ENCODE results near the gene PBX1. TPM values are rescaled to one million over a fixed set of nuclear protein-coding genes. Genes with fewer than 3 reads are reported as not detected.

The PBX1 gene
- total RNA-seq, 2 experiments from 2014 or later = not detected

GRCh38 chr1:164721228-164721496 is 162.2 kb downstream of the PBX1 start:
- DNase-seq (no peak), ATAC-seq (no peak)
- POLR2A ChIA-PET = no interaction called here
- peaks cover 12% of the 10 kb centered on the region for H3K4me1 Mint-ChIP-seq (ENCODE audit: low read depth)
- H3K27me3 Mint-ChIP-seq (ENCODE audit: low read depth) = no peaks in the 10 kb centered on the region
- CTCF ChIA-PET = no interaction called here
- no peak overlapping the region for H3K4me3 Mint-ChIP-seq
- no peak overlapping the region for H3K27ac Mint-ChIP-seq
- H3K36me3 Mint-ChIP-seq (ENCODE audit: low read depth) = no peaks in the 10 kb centered on the region
- H3K9me3 Mint-ChIP-seq (ENCODE audit: insufficient read depth) = no peaks in the 10 kb centered on the region

GRCh38 chr1:164723296-164723798 is 164.4 kb downstream of the PBX1 start:
- POLR2A ChIA-PET = no interaction called here
- Mint-ChIP-seq H3K4me1 (ENCODE audit: low read depth) (peaks cover 10% of the 10 kb centered on the region), H3K27ac (no peak overlapping the region), H3K4me3 (no peak overlapping the region), H3K36me3 (ENCODE audit: low read depth) (no peaks in the 10 kb centered on the region), H3K9me3 (ENCODE audit: insufficient read depth) (no peaks in the 10 kb centered on the region), H3K27me3 (ENCODE audit: low read depth) (no peaks in the 10 kb centered on the region)
- CTCF ChIA-PET = no interaction called here
- DNase-seq (no peak), ATAC-seq (no peak)

- ATAC-seq (no peak), DNase-seq (no peak)
- Mint-ChIP-seq H3K4me1 (ENCODE audit: low read depth) (peaks cover 8% of the 10 kb centered on the region), H3K36me3 (ENCODE audit: low read depth) (no peaks in the 10 kb centered on the region), H3K27me3 (ENCODE audit: low read depth) (no peaks in the 10 kb centered on the region), H3K27ac (no peak overlapping the region), H3K4me3 (no peak overlapping the region), H3K9me3 (ENCODE audit: insufficient read depth) (no peaks in the 10 kb centered on the region)
- POLR2A ChIA-PET = no interaction called here
- CTCF ChIA-PET = no interaction called here
These were observed 166.4 kb downstream of the PBX1 start for GRCh38 chr1:164725401-164725800.

GRCh38 chr1:164726235-164726634 is 167.3 kb downstream of the PBX1 start:
- H3K27me3 Mint-ChIP-seq (ENCODE audit: low read depth) = no peaks in the 10 kb centered on the region
- ChIA-PET CTCF (no interaction called here), POLR2A (no interaction called here)
- peaks cover under 1% of the 10 kb centered on the region for H3K4me1 Mint-ChIP-seq (ENCODE audit: low read depth)
- DNase-seq (no peak), ATAC-seq (no peak)
- no peak overlapping the region for H3K4me3 Mint-ChIP-seq
- no peaks in the 10 kb centered on the region for H3K9me3 Mint-ChIP-seq (ENCODE audit: insufficient read depth)
- H3K27ac Mint-ChIP-seq = no peak overlapping the region
- H3K36me3 Mint-ChIP-seq (ENCODE audit: low read depth) = no peaks in the 10 kb centered on the region

- CTCF ChIA-PET = no interaction called here
- Mint-ChIP-seq H3K4me3 (no peak overlapping the region), H3K36me3 (ENCODE audit: low read depth) (no peaks in the 10 kb centered on the region), H3K27ac (no peak overlapping the region), H3K4me1 (ENCODE audit: low read depth) (no peaks in the 10 kb centered on the region), H3K27me3 (ENCODE audit: low read depth) (no peaks in the 10 kb centered on the region), H3K9me3 (ENCODE audit: insufficient read depth) (no peaks in the 10 kb centered on the region)
- POLR2A ChIA-PET = no interaction called here
- ATAC-seq = no peak
- DNase-seq = no peak
These were observed 169.7 kb downstream of the PBX1 start for GRCh38 chr1:164728719-164729118.

- H3K9me3 Mint-ChIP-seq (ENCODE audit: insufficient read depth) = no peaks in the 10 kb centered on the region
- CTCF ChIA-PET = no interaction called here
- H3K27me3 Mint-ChIP-seq (ENCODE audit: low read depth) = no peaks in the 10 kb centered on the region
These were observed 172.3 kb downstream of the PBX1 start for GRCh38 chr1:164731161-164731876.

GRCh38 chr1:164733070-164733469 is 174.1 kb downstream of the PBX1 start:
- ChIA-PET POLR2A (no interaction called here), CTCF (no interaction called here)
- H3K4me3 Mint-ChIP-seq = no peak overlapping the region
- DNase-seq (no peak), ATAC-seq (no peak)
- H3K27ac Mint-ChIP-seq = no peak overlapping the region
- H3K9me3 Mint-ChIP-seq (ENCODE audit: insufficient read depth) = no peaks in the 10 kb centered on the region
- no peaks in the 10 kb centered on the region for H3K36me3 Mint-ChIP-seq (ENCODE audit: low read depth)
- H3K27me3 Mint-ChIP-seq (ENCODE audit: low read depth) = no peaks in the 10 kb centered on the region
- no peaks in the 10 kb centered on the region for H3K4me1 Mint-ChIP-seq (ENCODE audit: low read depth)

More at GRCh38 chr1:164731161-164731876, 172.3 kb downstream of the PBX1 start:
- H3K36me3 Mint-ChIP-seq (ENCODE audit: low read depth) = no peaks in the 10 kb centered on the region
- POLR2A ChIA-PET = no interaction called here
- H3K27ac Mint-ChIP-seq = no peak overlapping the region
- H3K4me1 Mint-ChIP-seq (ENCODE audit: low read depth) = no peaks in the 10 kb centered on the region
- ATAC-seq = no peak
- H3K4me3 Mint-ChIP-seq = no peak overlapping the region
- no peak for DNase-seq

- Mint-ChIP-seq H3K9me3 (ENCODE audit: insufficient read depth) (no peaks in the 10 kb centered on the region), H3K4me3 (no peak overlapping the region), H3K27me3 (ENCODE audit: low read depth) (no peaks in the 10 kb centered on the region), H3K27ac (no peak overlapping the region), H3K36me3 (ENCODE audit: low read depth) (no peaks in the 10 kb centered on the region), H3K4me1 (ENCODE audit: low read depth) (no peaks in the 10 kb centered on the region)
- ChIA-PET POLR2A (no interaction called here), CTCF (no interaction called here)
- no peak for DNase-seq
- ATAC-seq = no peak
These were observed 174.8 kb downstream of the PBX1 start for GRCh38 chr1:164733734-164734133.

- POLR2A ChIA-PET = no interaction called here
- CTCF ChIA-PET = no interaction called here
- Mint-ChIP-seq H3K27ac (no peak overlapping the region), H3K4me3 (no peak overlapping the region), H3K36me3 (ENCODE audit: low read depth) (no peaks in the 10 kb centered on the region), H3K27me3 (ENCODE audit: low read depth) (no peaks in the 10 kb centered on the region), H3K9me3 (ENCODE audit: insufficient read depth) (no peaks in the 10 kb centered on the region), H3K4me1 (ENCODE audit: low read depth) (no peaks in the 10 kb centered on the region)
- ATAC-seq (no peak), DNase-seq (no peak)
These were observed 176.5 kb downstream of the PBX1 start for GRCh38 chr1:164735315-164736052.

GRCh38 chr1:164736137-164736536 is 177.2 kb downstream of the PBX1 start:
- Mint-ChIP-seq H3K27me3 (ENCODE audit: low read depth) (no peaks in the 10 kb centered on the region), H3K4me1 (ENCODE audit: low read depth) (no peaks in the 10 kb centered on the region), H3K4me3 (no peak overlapping the region), H3K36me3 (ENCODE audit: low read depth) (no peaks in the 10 kb centered on the region), H3K27ac (no peak overlapping the region), H3K9me3 (ENCODE audit: insufficient read depth) (no peaks in the 10 kb centered on the region)
- CTCF ChIA-PET = no interaction called here
- POLR2A ChIA-PET = no interaction called here
- DNase-seq = no peak
- ATAC-seq = no peak

GRCh38 chr1:164739189-164739588 is 180.2 kb downstream of the PBX1 start:
- Mint-ChIP-seq H3K4me3 (no peak overlapping the region), H3K27me3 (ENCODE audit: low read depth) (no peaks in the 10 kb centered on the region), H3K27ac (no peak overlapping the region), H3K4me1 (ENCODE audit: low read depth) (no peaks in the 10 kb centered on the region), H3K36me3 (ENCODE audit: low read depth) (no peaks in the 10 kb centered on the region), H3K9me3 (ENCODE audit: insufficient read depth) (no peaks in the 10 kb centered on the region)
- no peak for ATAC-seq
- DNase-seq = no peak
- CTCF ChIA-PET = no interaction called here
- POLR2A ChIA-PET = no interaction called here

- DNase-seq (no peak), ATAC-seq (no peak)
- H3K27me3 Mint-ChIP-seq (ENCODE audit: low read depth) = no peaks in the 10 kb centered on the region
- no peak overlapping the region for H3K27ac Mint-ChIP-seq
- no peak overlapping the region for H3K4me3 Mint-ChIP-seq
- ChIA-PET POLR2A (no interaction called here), CTCF (no interaction called here)
- H3K4me1 Mint-ChIP-seq (ENCODE audit: low read depth) = no peaks in the 10 kb centered on the region
- no peaks in the 10 kb centered on the region for H3K9me3 Mint-ChIP-seq (ENCODE audit: insufficient read depth)
- H3K36me3 Mint-ChIP-seq (ENCODE audit: low read depth) = no peaks in the 10 kb centered on the region
These were observed 181.1 kb downstream of the PBX1 start for GRCh38 chr1:164740000-164740526.
